NCI-H345 (cell line): Measurements from ENCODE around the gene FLYWCH2.

ENCODE experiments used
- DNase-seq: peaks from one replicate; lab custom pipeline; 2025; lab: John Stamatoyannopoulos, UW

The FLYWCH2 gene, protein sequence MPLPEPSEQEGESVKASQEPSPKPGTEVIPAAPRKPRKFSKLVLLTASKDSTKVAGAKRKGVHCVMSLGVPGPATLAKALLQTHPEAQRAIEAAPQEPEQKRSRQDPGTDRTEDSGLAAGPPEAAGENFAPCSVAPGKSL

DNA sequence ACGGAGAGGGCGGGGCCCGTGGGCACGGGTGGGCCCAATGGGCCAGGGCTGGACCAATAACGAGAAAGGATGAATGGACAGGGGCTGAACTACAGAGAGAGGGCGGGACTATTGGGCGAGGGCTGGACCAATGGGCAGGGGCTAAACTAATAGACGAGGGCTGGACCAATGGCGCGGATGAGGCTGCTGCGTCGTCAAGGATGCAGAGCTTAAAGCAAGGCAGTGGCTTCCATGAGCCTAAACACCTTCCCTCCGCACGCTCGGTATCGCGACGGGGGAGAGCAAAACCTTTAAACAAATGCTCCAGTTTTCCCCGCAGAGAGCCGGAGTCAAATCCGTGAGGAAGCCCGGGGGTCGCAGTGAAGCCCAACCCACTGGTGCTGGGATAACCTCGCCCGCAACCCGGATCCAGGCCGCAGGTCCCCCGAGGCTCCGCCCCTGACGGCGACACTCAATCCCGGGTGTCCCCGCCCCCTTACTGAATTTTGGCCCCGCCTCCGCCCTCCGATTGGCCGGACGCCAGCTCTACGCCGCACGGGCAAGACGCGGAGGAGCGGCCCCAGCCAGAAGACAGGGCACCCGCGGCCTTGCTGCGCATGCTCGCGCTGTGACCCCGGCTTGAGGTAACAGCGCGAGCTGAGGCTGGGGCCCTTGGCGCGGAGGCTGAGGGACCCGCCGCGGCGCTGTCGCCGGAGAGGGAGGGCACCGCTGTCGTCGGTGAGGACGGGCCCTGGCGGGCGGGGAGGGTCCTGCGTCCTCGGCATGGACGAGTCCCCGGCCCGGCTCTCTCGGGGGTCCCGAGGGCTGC, at the start of gene FLYWCH2:
Gene FLYWCH2, plus strand, starts transcription at position 566 of the 808 bp plus-strand sequence. CDS start 13,235 bp downstream, outside the sequence.
- DNase-seq = peak; percentile 99

DNA sequence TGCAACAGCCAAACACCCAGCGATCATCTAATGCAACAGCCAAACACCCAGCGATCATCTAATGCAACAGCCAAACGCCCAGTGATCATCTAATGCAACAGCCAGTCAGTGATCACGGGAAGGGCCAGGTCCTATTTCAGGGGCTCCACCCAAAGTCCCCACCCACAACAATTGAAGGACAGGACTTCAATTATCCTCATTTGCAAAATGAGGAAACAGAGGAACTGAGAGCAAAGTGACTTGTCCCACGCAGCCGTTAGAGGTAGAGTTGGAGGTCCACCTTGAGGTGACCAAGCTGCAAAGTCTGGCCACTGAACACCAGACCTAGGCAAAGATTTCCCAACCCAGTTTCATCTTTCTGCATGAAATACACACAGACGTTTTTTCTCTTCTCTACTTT, 49.2 kb upstream of the FLYWCH2 start:
- no peak for DNase-seq

DNA sequence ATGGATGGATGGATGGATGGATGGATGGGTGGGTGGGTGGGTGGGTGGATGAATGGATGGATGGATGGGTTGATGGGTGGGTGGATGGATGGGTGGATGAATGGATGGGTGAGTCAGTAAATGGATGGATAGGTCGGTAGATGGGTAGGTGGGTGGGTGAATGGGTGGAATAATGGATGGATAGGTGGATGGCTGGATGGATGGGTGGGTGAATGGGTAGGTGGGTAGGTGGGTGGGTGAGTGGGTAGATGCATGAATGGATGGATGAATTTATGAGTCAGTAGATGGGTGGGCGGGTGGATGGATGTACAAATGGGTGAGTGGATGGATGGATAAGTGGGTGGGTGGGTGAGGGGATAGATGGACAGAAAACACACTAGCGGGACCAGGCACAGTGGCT, 48.0 kb upstream of the FLYWCH2 start:
- no peak for DNase-seq

DNA sequence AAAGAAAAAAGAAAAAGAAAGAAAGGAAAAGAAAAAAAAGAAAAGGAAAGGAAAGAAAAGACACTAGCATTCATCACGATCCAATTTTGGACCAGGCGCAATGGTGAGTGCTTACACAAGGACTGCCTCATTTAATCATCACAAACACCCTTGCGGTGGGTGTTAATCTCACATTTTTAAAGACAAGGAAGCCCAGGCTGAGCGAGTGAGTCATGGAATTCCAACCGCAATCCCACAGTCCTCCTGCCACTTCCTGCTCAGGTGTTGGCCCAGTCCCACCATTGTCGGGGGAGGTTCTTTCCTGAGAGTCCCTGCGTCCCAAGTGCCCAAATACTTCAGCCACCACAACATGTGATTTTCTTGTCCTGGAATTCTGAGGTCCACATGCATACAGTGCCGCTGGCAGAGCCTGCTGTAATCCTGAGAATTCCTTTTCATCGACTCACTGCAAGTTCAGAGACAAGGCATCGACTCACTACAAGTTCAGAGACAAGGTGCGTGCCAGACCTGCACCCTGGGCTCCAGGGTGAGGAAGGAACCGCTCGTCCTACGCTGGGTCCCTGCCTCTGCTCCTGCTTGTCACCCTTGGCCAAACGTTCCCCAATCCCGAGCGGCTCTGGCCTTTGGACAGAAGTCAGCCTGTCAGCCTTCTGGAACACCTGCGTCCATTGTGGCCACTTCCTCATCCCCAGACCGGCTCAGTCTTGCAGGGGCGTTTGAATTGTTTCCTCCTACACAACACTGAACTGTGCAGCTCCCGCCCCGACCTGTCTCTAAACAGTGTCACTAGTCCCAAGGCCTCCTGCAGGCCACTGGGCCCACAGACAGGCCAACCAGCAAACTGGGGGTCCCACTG, 47.1 kb upstream of the FLYWCH2 start:
- no peak for DNase-seq

DNA sequence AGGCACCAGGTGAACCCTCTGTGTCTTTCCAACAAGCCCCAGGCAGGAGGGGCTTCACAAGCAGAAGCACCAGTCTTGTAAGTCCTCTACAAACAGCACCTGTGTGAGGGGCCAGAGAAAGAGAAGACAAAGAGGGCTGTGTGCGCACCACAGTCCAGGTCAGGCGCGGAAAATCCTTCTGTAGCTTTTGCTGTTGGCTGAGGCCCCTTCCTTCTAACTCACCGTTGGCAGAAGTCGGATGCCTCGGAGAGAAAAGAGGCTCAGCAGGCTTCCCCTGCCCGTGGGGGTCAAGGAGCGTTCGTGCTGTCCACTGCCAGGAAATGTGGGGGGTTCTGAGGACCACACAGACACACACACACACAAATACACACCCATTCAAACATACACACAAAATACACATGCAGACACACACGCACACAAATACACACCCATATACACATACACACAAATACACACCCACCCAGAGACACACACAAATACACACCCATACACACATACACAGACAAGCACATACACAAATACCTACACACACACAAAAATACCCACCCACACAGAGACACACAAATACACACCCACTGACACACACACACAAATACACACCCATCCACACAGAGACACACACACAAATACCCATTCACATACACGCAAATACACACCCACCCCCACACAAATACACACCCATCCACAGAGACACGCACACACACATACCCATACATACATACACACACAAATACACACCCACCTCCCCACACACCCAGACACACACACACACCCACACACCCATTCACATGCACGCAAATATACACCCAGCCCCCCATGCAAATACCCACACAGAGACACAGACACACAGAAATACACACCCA, 46.1 kb upstream of the FLYWCH2 start:
- no peak for DNase-seq

DNA sequence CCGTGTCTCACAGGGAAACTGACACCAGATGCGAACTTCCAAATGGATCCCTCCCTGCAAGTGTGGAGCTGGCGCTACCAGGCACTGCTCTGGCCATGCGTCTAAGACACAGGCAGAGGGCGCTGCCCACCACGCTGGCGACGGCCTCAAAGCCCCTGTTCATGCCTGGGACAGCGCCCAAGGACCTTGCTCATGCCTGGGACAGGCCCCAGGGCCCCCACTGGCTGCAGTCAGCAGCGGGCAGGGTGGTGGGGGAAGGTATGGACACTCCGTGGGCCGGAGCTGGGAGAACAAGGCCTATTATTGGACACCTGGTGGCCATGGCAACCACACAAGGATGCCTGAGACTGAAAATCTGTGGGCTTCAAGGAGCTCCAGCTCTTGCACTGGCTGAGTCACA, 44.1 kb upstream of the FLYWCH2 start:
- DNase-seq = peak; percentile 65

DNA sequence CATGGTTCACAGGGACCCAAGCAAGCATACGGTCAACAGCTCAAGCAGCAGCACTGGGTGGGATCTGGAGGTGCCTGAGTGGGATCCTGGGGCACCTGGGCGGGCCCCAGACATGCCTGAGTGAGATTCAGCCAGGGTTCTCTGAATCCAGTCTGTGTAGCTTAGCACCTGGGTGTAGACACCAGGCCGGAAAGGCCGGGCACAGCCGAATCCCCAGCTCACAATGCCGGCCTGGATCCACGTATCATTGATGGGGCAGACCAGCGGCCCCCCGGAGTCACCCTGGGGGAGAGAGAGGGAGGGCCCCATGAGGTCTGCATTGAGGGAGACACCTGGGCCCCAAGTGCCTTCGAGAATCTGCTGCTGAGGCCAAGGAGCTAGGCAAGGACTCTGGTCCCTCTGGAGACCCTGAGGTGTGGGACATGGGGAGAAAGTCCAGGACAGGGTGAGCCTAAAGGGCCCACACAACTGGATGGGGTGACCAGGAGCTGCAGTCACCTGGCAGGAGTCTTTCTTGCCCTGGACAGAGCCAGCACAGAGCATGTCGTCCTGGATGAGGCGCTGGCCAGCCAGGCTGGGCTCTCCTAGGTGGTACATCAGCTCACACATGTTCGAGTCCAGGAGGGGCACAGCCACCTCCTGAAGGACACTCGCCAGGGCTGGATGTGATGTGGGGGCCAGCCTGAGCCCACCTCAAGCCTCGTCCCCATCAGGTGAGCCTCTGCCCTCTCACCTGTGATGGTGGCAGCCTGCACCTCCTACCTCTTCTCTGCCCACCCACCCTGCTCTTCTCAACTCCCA, 43.2 kb upstream of the FLYWCH2 start:
- DNase-seq = no peak

DNA sequence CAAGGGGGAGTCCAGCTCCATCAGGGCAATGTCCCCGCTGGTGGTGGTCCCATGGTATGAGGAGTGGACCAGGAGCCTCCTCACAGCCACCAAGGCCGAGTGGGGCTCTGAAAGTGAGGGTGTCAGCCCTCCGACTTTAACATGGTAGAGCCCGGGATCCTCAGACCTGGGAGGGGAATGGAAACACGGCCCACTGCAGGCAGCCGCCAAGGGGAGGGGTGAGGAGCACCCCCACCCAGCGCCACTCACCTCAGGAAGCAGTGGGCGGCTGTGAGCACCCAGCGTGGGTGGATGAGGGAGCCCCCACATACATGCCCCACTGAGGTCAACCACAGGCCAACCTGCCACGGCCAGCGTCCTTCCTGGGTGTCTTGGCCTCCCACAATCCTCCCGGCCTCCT, 42.1 kb upstream of the FLYWCH2 start:
- DNase-seq = no peak

DNA sequence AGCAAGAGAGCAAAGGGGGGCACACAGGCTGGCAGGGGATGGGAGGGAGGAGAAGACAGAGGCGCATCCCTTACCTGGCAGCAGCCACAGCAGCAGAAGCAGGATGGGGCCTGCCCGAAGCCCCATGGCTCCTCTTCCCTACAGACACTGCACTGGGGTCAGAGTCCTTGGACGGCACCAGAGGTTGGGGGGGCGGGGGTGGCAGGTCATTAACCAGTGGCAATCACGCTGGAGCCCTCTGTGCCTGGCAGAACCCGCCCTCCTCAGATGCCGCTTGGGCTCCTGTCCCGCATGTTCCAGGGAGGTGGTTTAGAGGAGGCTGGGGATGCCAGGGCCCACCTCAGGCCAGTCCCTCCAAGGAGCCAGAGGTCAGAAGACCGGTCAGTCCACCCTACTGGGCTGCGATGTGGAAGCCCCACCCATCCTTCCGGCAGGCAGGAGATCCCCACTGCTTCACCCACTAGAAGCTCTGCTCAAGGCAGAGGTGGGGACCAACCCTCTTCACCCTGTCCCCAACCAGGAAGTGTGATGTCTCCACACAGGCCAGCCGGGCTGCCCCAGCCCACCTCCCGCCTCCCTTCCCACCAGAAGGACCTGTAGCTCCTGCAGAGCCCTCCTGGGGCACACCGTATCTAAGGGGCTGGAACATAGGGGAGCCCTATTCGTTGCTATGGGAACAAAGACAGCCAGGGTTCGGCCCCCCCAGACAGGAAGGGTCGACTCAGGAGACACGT, 41.2 kb upstream of the FLYWCH2 start:
- DNase-seq = no peak

DNA sequence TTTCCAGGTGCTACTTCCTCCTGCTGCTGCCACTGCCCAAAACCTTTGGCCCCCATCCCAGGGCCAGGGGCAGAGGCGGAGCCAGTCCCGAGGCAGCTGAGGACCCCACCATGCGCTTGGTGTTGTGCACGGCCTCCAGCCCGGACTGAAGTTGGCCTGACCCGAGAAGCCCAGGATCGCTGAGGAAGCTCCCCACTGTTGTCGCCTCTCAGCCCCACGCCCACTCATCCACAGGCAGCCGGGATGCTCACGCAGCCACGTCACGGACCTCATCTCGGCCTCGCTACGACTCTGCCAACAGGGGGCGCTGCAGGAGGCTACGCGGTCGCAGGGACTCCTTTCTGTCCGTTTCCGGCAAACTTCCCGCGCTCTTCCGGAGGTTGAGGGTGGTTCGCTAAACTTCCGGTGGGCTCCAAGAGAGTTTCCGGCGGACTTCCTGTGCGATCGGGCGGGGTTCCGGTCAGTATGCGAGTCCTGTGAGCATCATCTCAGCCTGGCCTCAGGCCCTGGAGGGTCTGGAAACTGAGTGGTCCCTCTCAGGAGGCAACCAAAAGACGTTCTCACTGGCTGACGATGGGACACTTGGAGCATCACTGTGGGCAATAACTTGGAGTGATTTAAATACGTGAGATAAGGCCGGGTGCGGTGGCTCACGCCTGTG, 40.5 kb upstream of the FLYWCH2 start:
- no peak for DNase-seq

DNA sequence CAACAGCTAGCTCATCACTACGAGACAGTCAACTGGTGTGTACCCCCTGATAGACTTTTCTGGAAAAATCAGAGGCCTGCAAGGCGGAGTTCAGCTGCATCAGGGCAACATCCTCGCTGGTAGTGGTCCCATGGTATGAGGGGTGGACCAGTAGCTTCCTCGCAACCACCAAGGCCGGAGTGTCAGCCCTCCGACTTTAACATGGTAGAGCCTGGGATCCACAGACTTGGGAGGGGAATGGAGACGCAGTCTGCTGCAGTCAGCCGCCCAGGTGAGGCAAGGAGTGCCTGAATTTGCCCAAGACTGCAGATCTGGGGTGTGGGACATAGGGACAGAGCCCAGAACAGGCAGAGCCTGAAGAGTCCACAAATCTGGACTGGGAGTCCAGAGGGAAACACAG, 39.5 kb upstream of the FLYWCH2 start:
- no peak for DNase-seq

DNA sequence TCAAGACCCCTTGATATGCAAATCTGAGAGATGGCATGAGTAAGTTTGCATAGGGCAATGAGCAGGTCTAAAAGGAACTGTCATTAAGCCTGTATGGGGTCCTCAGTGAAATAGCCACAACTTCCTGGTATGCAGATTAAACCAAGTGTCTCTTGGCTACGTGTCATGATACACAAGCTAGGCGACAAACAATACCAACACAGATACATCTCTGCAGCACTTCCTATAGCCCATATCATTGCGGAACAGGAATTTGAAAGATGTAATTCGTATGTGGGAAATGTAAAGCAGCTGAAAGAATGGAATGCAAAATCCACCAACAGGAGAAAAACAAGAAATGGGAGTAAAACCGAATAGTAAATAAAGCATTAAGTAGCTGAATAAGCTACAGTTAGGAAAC, 37.9 kb upstream of the FLYWCH2 start:
- DNase-seq = no peak

DNA sequence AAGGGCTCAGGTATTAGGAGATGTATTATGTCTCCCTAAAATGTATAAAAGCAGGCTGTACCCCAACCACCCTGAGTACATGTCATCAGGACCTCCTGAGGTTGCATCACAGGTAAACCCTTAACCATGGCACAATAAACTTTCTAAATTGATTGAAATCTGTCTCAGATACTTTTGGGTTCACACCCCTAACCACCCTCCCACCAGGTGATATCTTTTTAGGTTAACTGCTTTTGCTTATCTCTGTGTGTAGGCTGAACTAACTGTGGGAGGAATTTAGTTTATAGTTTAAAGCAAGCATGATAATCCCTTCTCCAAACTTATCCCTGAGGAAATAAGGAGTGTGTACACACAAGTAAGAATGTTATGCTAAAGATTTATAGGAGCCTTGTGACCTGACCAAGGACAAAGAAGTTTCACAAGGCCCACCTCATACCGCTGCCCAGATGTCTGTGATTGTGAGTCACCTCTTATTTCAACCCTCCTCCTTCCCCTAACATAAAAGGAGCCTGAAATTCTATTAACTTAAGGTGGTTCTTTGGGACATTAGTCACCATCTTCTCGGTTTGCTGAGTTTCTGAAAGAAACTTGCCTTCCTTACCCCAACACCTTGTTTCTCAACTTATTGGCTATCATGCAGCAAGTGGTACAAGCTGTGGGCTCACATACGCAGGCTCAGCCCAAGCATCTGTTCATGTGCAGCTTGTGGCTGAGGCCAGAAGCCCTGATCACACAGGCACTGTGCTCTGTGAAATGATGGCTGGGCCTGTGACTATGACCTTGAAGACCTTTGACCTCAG, 36.3 kb upstream of the FLYWCH2 start:
- DNase-seq = no peak

DNA sequence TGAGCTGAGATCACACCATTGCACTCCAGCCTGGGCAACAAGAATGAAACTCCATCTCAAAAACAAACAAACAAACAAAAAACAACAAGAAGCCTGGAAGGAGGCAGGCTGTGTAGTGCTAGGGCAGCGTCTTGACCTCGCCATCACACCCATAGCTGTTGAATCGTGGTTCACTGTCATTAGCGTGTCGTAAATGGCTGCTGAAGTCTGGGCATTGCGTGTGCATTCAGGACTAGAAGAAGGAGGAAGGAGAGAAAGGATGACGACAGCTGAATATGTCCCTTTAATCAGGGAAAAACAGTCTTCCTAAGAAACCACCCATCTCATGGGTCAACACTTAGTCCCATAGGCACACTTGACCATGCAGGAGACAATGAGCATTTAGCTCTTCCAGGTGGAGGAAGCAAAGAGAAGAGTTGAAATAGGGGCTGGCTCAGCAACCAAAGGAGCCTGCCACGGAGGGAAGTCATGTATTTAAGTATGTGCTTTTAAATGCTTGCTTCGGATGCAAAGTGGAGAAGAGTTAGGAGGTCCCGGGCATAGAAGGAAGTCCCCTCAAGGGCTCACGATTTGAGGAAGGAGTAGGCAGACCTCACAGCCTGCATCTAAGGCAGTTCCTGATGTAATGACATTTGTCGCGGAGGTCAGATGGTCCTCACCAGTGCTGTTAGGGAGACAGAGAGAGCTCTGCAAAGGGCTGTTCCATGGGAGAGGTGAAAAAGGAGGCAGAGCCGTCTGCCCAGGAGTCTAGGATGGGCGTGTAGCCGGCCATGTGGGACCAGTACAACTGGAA, 33.9 kb upstream of the FLYWCH2 start:
- no peak for DNase-seq

DNA sequence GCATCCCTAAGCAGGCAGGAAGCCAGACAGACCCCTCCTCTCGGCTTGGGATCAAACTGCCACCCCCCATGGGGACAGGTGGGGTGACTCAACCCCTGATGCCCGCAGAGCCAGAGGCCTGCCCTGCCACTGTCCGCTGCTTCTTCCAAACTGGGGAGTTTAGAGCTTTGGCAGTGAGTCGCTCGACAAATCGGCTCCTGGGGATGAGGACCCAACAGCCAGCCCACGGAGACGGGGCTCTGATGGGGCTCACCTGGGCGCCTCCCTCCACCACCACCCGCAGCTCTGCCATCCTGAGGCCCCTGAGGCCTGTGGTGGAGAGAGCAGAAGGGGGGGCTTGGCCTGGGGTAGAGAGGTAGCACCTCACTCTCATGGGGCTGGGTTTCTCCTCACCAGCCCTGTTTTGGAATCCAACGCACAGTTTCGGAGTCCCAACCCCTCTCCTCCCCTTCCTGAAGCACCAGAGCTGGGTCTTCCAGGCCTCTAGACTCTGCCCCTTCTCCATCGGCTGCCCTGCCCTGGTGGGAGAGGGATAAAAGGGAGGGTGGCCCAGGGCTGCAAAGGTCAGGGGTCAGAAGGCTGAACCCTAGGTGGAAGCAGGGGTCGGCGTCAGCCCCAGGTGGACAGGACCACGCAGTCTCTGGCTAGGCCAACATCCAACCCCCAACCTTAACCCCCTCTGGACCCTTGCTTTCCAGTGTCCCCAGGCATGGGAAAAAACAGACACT, 30.8 kb upstream of the FLYWCH2 start:
- no peak for DNase-seq

DNA sequence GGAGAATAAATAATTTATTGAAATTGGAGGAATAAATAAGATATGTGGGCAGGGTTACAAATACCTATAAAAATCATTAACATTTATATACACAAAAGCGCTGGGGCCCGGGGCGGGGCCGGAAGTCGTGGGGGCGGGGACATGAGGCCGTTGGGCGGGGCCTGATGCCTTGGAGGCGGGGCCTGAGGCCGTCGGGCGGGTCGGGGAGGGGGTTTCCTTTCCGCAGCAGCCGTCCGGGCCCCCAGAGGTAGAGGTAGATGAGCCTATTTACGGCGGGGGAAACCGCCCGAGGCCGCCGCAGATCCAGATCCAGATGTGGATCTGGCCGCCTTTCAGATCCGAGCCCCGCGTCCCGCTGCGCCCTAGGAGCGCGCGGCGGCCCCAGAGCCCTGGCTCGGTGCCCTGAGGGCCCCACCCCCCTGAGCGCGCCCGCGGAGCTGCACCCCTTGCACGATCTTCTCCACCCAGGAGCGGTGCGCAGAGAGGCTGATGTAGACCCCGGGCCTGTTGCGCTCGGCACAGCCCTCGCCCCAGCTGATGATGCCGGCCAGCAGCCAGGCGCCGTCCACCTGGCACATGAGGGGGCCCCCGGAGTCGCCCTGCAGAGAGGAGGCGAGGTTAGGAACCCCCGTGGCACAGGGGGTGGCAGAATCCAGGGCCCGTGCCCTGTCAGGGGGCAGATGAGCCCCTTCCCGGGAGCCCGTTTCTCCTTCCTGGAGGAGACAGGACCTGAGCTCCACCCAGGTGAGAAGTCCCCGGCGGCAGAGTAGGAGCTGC, 30.1 kb upstream of the FLYWCH2 start:
- no peak for DNase-seq
